ENCODE results near the gene ZNF709.

The ZNF709 gene

DNA sequence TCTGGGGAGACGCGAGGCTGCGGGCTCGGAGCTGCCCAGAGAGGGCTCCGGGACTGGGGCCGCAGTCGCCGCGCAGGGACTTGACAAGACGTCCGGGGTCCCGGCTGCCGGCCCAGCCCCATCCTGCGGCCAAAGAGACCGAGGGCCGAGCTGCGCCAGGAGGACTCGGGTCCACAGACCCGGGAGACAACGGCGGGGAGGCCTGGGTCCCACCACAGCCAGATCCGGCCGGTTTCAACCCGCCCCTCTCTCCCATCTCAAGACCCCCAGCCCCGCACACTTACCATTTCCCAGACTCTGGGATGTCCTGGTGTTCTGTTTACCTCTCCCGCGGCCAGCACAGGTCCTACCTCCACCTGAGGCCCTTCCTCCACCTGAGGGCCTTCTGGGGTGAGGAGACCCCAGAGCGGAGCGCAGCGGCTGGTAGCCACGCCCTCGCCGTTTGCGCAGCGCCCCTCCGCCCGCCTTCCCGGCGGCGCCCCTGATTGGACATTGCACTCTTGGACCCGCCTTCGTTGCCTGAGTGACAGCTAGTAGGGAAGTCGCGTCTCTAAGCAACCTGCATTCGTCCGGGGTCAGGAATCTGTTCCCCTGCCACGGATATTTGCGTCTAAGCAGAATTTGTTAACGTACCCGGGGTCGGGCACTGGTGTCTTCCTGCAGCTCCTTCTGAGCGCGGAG is at the start of gene ZNF709:
Gene ZNF709, minus strand, starts transcription at position 446 of the 681 bp plus-strand sequence. Its CDS starts 159 bp downstream, at position 287.
- peak within 1 kb of the TSS; percentile 87 for H3K4me3 ChIP-seq (ENCODE audit: low read depth, low read length)
- TF ChIP-seq, protein P1, sequence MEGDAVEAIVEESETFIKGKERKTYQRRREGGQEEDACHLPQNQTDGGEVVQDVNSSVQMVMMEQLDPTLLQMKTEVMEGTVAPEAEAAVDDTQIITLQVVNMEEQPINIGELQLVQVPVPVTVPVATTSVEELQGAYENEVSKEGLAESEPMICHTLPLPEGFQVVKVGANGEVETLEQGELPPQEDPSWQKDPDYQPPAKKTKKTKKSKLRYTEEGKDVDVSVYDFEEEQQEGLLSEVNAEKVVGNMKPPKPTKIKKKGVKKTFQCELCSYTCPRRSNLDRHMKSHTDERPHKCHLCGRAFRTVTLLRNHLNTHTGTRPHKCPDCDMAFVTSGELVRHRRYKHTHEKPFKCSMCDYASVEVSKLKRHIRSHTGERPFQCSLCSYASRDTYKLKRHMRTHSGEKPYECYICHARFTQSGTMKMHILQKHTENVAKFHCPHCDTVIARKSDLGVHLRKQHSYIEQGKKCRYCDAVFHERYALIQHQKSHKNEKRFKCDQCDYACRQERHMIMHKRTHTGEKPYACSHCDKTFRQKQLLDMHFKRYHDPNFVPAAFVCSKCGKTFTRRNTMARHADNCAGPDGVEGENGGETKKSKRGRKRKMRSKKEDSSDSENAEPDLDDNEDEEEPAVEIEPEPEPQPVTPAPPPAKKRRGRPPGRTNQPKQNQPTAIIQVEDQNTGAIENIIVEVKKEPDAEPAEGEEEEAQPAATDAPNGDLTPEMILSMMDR (IDR thresholded peaks at IDR 0.05; ENCODE audit: low read depth, low read length, missing control alignments) = no peak

DNA sequence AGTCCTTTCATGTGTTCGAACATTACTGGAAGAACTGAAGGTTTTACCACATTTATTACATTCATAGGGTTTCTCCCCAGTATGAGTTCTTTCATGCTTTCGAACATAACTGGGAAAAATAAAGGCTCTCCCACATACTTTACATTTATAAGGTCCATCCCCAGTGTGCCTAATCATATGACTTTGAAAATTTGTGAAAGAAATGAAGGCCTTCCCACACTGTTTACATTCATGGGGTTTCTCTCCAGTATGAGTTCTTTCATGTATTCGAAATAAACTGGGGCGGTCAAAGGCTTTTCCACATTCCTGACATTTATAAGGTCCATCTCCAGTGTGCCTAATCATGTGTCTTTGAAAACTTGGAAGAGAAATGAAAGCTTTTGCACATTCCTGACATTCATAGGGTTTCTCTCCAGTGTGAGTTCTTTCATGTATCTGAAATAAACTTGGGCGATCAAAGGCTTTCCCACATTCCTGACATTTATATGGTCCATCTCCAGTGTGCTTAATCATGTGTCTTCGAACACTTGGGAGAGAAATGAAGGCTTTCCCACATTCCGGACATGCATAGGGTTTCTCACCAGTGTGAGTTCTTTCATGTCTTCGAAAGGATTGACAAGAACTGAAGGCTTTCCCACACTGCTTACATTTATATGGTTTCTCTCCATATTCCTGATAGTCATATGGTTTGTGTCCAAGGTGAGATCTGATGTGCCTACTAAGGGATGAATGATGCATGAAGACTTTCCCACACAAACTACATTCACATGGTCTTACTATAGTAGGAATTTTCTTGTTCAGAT is 42.6 kb upstream of the ZNF709 start:
- DNase-seq (ENCODE audit: low read depth) = no peak
- TF ChIP-seq, protein P1 (IDR thresholded peaks at IDR 0.05; ENCODE audit: low read depth, low read length, missing control alignments) = no peak
- no peak overlapping the region for H3K4me3 ChIP-seq (ENCODE audit: low read depth, low read length)

More for the DNA sequence above, at the start of gene ZNF709:
- peak; percentile 71 for DNase-seq (ENCODE audit: low read depth)

- no peak overlapping the region for H3K4me3 ChIP-seq (ENCODE audit: low read depth, low read length)
- DNase-seq (ENCODE audit: low read depth) = no peak
- TF ChIP-seq, protein P1 (IDR thresholded peaks at IDR 0.05; ENCODE audit: low read depth, low read length, missing control alignments) = no peak
Measured at GRCh38 chr19:12526542-12526941, 41.9 kb upstream of the ZNF709 start.

DNA sequence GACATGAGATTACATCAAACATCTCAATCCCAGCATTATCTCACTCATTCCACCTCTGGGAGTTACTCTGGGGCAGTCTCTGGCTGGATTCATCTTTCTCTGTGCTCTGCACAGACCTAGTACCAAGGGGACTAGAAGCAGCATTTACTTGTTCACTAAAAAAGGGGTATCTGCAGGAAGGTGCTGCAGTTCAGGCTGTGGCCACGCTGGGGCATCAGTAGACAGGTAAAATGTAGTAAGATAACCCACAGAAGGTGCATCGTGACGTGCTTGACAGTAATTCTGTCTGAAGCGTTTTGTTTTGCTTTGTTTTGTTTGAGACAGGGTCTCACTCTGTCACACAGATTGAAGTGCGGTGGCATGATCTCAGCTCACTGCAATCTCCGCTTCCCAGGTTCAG is 37.4 kb upstream of the ZNF709 start:
- no peak overlapping the region for H3K4me3 ChIP-seq (ENCODE audit: low read depth, low read length)
- DNase-seq (ENCODE audit: low read depth) = no peak
- TF ChIP-seq, protein P1 (IDR thresholded peaks at IDR 0.05; ENCODE audit: low read depth, low read length, missing control alignments) = no peak

DNA sequence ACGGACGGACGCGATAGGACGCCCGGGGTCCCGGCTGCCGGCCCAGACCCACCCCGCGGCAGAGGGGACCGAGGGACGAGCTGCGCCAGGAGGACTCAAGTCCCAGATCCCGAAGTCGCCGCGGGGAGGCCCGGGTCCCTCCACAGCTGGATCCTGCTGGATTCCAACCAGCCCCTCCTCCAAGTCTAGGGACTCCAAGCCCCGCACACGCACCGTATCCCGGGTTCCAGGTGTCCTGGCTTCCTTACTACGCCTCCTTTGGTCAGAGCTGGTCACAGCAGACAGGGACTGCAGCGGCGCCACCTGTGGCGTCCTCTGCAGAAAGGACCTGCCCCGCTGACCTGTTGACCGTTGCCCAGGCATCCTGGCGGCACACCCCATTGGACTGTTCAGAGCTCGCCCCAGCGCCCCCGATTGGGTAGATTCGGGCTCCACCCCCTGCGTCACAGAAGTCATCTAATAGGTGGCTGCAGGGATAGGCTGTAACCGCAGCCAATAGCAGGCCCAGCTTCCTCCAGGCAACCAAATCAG is 29.0 kb upstream of the ZNF709 start:
- no peak for DNase-seq (ENCODE audit: low read depth)
- TF ChIP-seq, protein P1 (IDR thresholded peaks at IDR 0.05; ENCODE audit: low read depth, low read length, missing control alignments) = no peak
- H3K4me3 ChIP-seq (ENCODE audit: low read depth, low read length) = no peak overlapping the region

DNA sequence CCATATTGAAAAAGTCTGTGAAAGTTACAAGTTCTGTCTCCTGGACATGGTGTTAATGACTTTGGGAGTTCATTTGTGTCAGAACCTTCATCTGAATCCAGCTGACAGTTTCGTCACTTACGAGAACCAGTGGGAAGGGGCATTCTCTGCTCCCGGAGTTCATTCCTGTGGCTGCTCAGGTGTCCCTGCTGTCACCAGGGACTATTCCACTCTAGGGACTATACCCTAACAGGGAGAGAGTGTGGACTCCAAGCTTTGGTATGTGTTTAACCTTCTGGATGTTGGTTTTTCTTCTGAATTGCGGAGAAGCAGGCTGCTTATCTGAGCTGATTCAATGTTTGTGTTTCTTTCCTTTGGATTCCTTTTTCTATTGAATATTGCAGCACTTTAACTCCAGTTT is 12.4 kb upstream of the ZNF709 start:
- TF ChIP-seq, protein P1 (IDR thresholded peaks at IDR 0.05; ENCODE audit: low read depth, low read length, missing control alignments) = no peak

More for the DNA sequence above, 12.4 kb upstream of the ZNF709 start:
- no peak overlapping the region for H3K4me3 ChIP-seq (ENCODE audit: low read depth, low read length)
- no peak for DNase-seq (ENCODE audit: low read depth)

Measured in GM12864 (cell line).